Measurements from ENCODE around the gene ARHGEF6. TPM values are rescaled to one million over a fixed set of nuclear protein-coding genes. Genes with fewer than 3 reads are reported as not detected.

The ARHGEF6 gene
- total RNA-seq, 2 donors from 2014 or later: 4.1 to 12.7 TPM

DNA sequence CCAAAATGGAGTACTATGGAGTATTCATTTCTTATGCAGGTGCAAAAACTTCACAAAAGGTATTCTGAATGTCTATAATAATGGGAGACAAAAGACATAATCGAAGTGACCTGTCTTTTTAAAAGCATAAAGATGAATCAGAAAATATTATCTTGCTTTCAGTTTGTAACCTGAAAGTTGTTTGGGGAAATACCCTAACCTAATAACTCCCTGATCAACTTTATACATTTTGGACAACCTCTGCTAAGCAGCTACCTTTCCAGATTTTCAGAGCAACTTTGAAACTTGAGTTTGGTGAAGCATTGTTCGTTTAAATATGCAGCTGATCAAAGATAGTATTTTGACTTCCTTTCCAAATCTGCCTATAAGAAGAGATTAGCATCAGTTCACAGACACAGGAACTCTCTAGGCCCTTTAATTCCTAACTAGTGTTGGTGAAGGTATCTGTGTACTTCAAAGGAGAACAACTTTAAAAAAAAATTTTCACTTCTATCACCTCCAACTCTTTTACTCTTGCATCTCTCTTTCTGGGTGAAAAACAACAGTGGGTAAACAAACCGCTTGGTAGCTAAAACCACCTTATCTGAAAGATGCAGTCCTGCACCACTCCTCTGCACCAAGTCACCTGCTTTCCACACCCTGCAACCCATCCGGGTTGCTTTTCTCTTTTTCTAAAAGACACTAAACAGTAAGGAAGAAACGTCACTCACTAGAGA is 106.3 kb downstream of the ARHGEF6 start:
- intact Hi-C loops (cut with DNase I): no loop called here
- H3K9me3 ChIP-seq: no peaks in the 10 kb centered on the region
- no peak overlapping the region for H3K4me3 ChIP-seq
- WGBS: 36% methylated on average over 5 of the region's 5 CpGs
- DNase-seq (ENCODE audit: low spot score): no peak
- no peaks in the 10 kb centered on the region for H3K36me3 ChIP-seq
- TF ChIP-seq POLR2AphosphoS5 (IDR thresholded peaks at IDR 0.05) (no peak), POLR2A (IDR thresholded peaks at IDR 0.05) (no peak)
- TF ChIP-seq, protein P1, sequence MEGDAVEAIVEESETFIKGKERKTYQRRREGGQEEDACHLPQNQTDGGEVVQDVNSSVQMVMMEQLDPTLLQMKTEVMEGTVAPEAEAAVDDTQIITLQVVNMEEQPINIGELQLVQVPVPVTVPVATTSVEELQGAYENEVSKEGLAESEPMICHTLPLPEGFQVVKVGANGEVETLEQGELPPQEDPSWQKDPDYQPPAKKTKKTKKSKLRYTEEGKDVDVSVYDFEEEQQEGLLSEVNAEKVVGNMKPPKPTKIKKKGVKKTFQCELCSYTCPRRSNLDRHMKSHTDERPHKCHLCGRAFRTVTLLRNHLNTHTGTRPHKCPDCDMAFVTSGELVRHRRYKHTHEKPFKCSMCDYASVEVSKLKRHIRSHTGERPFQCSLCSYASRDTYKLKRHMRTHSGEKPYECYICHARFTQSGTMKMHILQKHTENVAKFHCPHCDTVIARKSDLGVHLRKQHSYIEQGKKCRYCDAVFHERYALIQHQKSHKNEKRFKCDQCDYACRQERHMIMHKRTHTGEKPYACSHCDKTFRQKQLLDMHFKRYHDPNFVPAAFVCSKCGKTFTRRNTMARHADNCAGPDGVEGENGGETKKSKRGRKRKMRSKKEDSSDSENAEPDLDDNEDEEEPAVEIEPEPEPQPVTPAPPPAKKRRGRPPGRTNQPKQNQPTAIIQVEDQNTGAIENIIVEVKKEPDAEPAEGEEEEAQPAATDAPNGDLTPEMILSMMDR (IDR thresholded peaks at IDR 0.05): no peak
- H3K27ac ChIP-seq: no peak overlapping the region
- H3K27me3 ChIP-seq (replicated peaks; ENCODE audit: insufficient read depth): no peaks in the 10 kb centered on the region
- no peaks in the 10 kb centered on the region for H3K4me1 ChIP-seq (replicated peaks)

DNA sequence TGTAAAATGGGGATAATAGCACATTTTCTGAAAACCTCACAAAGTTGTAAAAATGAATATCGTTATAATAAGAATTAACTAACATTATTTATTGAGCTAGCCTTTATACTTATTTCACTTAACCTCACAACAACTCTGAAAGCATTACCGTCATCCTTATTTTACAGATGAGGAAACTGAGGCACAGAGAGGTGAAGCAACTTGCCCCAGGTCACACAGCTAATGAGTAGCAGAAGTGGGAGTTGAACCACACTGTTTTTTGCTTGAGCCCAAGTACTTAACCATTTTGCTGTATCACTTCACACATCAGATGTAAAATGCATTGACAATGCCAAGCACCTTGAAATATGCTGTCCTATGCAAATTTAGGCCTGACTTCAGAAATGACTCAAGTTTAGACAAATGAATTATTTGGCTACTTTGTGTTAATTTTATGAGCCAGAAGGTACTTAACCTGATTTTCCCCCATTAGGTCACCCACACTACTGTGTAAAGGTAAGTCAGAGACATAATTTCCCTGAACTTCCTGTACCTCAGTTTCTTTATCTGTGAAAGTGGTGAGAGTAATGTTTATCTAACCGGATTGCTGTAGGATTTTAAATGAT is 109.6 kb downstream of the ARHGEF6 start:
- Histone ChIP-seq H3K27ac (no peak overlapping the region), H3K4me1 (replicated peaks) (no peaks in the 10 kb centered on the region), H3K27me3 (replicated peaks; ENCODE audit: insufficient read depth) (no peaks in the 10 kb centered on the region), H3K9me3 (no peaks in the 10 kb centered on the region), H3K4me3 (no peak overlapping the region), H3K36me3 (no peaks in the 10 kb centered on the region)
- intact Hi-C loops (cut with DNase I): no loop called here
- DNase-seq (ENCODE audit: low spot score): no peak
- 97% methylated on average over 3 of the region's 3 CpGs for WGBS
- TF ChIP-seq, protein P1 (IDR thresholded peaks at IDR 0.05): no peak
- no peak for TF ChIP-seq POLR2A (IDR thresholded peaks at IDR 0.05)
- no peak for TF ChIP-seq POLR2AphosphoS5 (IDR thresholded peaks at IDR 0.05)

DNA sequence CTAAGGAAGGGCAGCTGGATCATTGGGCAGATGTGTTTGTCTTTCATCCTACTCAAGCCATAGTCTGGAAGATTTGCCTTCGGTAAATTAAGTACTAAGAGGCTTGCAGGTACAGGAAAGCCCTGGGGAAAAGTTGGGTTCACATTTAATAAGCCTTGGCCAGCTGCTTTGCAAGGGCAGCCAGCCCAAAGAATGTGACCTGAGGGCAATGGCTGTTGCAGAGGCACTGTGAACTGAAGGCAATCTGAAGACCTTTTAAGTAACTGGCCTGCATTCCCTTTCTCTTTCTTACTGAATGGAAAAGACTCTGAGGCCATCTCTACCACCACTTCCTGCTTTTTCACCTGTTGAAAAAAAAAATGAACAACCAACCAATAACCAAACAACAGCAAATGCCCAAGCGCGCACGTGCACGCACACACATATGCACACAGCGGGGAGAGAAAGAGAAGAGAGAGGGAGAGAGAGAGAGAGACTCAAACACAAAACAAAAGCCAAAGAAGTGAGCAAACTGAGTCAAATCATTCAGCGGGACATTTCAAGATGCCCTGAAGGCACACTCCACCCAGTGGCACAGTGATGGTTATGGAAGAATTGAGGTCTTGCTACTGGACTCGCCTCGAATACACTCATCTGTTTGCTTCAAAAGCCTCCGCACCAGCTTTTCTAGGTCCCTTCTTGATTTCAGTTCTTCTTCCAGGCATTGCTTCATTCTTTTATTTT is 113.1 kb downstream of the ARHGEF6 start:
- H3K36me3 ChIP-seq: no peaks in the 10 kb centered on the region
- H3K9me3 ChIP-seq: no peaks in the 10 kb centered on the region
- no peak overlapping the region for H3K4me3 ChIP-seq
- H3K4me1 ChIP-seq (replicated peaks): no peaks in the 10 kb centered on the region
- H3K27me3 ChIP-seq (replicated peaks; ENCODE audit: insufficient read depth): no peaks in the 10 kb centered on the region
- DNase-seq (ENCODE audit: low spot score): no peak
- no peak overlapping the region for H3K27ac ChIP-seq
- WGBS: 82% methylated on average over 10 of the region's 10 CpGs
- intact Hi-C loops (cut with DNase I): no loop called here
- no peak for TF ChIP-seq POLR2AphosphoS5 (IDR thresholded peaks at IDR 0.05)
- TF ChIP-seq POLR2A (IDR thresholded peaks at IDR 0.05): no peak
- TF ChIP-seq, protein P1 (IDR thresholded peaks at IDR 0.05): no peak

DNA sequence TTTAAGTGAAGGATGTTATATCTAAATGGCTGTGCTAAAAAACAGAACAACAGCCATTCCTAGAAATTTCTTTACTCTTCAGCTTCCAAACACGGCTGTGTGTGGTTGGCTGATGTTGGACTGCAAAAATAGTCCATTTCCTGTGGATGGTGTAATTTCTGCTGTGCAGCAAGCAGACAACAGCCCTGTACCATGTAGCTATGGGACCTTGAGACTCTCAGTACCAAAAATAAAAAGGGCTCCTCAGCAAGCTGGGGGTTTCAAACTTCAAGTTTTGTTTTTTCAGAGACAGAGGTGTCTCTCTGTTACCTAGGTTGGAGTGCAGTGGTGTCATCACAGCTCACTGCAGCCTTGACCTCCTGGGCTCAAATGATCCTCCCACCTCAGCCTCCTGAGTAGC is 114.6 kb downstream of the ARHGEF6 start:
- Histone ChIP-seq H3K4me1 (replicated peaks) (no peaks in the 10 kb centered on the region), H3K27me3 (replicated peaks; ENCODE audit: insufficient read depth) (no peaks in the 10 kb centered on the region), H3K27ac (no peak overlapping the region), H3K9me3 (no peaks in the 10 kb centered on the region), H3K4me3 (no peak overlapping the region), H3K36me3 (no peaks in the 10 kb centered on the region)
- intact Hi-C loops (cut with DNase I): no loop called here
- WGBS: 100% methylated on average over 1 of the region's 1 CpG
- no peak for DNase-seq (ENCODE audit: low spot score)
- no peak for TF ChIP-seq POLR2AphosphoS5 (IDR thresholded peaks at IDR 0.05)
- TF ChIP-seq, protein P1 (IDR thresholded peaks at IDR 0.05): no peak
- no peak for TF ChIP-seq POLR2A (IDR thresholded peaks at IDR 0.05)

Data from prostate gland (tissue), 2 donors.